Right lobe of liver (tissue), 4 donors: ENCODE data around the gene RSPO1.

Experiments used
- POLR2A ChIP-seq: fragments of 450-650 bp; IDR thresholded peaks from one replicate; pipeline ENCODE4 v1.6.1; 2017; ENCODE audit warnings: antibody characterized with exemption, mild to moderate bottlenecking
- TF ChIP-seq, protein P1 (sequence below), 4 donors: fragments of 200-600 bp in 3 of 4; fragments of 450-650 bp in 1 of 4; IDR thresholded peaks; one replicate each; pipeline versions ENCODE4 v1.5.1 to v1.8.0; 2016 to 2022; ENCODE audit warnings: antibody characterized with exemption in 4 of 4, mild to moderate bottlenecking in 2 of 4
- donor health status: DM: no; HTN: no; CAD: no.
- donor health status: DM: no; HTN: no; CAD: no.
- donor health status: DM: no; HTN: yes; CAD: no.

DNA sequence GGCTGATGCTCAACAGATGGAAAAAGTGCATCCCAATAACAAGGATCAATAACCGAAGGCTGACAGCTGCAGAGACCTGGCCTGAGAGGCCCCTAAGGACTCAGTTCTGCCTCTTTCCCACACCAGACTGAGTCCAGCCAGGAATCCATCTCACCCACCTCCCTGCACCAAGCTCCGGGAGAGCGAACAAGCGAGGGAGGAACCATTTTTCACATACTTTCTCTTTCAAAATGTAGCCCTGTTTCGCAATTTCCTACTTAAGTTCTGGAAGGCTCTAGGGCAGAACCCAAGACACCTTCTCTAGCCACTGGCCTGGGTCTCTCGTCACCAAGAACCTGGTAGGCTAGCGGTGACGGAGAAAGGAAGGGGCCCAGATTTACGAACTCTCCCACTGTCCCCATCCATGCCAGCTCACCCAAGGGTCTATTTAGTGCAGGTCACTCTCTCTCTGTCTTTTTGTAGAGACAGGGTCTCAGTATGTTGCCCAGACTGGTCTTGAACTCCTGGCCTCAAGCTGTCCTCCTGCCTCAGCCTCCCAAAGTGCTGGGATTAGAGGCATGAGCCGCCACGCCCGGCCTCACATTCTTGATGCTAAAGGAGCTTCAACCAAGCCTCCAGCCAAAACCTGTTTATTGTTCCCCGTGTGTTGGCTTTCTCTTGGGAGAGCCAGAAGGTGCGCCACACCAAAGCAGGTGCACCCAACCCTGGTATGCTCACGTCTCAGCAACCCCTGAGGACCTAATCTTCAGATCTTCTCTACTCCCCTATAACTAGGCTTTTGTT lies 28.0 kb downstream of the RSPO1 start:
- TF ChIP-seq, protein P1, sequence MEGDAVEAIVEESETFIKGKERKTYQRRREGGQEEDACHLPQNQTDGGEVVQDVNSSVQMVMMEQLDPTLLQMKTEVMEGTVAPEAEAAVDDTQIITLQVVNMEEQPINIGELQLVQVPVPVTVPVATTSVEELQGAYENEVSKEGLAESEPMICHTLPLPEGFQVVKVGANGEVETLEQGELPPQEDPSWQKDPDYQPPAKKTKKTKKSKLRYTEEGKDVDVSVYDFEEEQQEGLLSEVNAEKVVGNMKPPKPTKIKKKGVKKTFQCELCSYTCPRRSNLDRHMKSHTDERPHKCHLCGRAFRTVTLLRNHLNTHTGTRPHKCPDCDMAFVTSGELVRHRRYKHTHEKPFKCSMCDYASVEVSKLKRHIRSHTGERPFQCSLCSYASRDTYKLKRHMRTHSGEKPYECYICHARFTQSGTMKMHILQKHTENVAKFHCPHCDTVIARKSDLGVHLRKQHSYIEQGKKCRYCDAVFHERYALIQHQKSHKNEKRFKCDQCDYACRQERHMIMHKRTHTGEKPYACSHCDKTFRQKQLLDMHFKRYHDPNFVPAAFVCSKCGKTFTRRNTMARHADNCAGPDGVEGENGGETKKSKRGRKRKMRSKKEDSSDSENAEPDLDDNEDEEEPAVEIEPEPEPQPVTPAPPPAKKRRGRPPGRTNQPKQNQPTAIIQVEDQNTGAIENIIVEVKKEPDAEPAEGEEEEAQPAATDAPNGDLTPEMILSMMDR (IDR thresholded peaks at IDR 0.05): no peak
- no peak for TF ChIP-seq POLR2A
